GM23338 (cell line): ENCODE measurements around the gene BPIFB2. TPM values are rescaled to one million over a fixed set of nuclear protein-coding genes. Genes with fewer than 3 reads are reported as not detected.

Experiments
- ATAC-seq: fragments of 200-7000 bp; cut with Tn5 transposase; 3 replicates; pipeline ENCODE4 v1.9.1; 2020
- DNase-seq: peaks from one replicate; pipeline ENCODE4 v3.0.0-alpha.2; 2015; ENCODE audit warnings: low spot score
- H2AFZ ChIP-seq: fragments of 200-600 bp; sonication (generic); 2 replicates; pipeline ENCODE4 v1.8.0; 2016; ENCODE audit warnings: antibody characterized with exemption, mild to moderate bottlenecking, moderate library complexity
- H3F3A ChIP-seq: fragments of 200-600 bp; sonication (generic); replicated peaks from 2 replicates; pipeline ENCODE4 v1.8.0; 2017; ENCODE audit warnings: antibody characterized with exemption, mixed run types, low read depth
- H3K27ac ChIP-seq: fragments of 200-600 bp; sonication (generic); 2 replicates; pipeline ENCODE4 v1.6.1; 2016; ENCODE audit warnings: low read depth
- H3K27me3 ChIP-seq: fragments of 200-600 bp; sonication (generic); 2 replicates; pipeline ENCODE4 v1.8.0; 2016; ENCODE audit warnings: mild to moderate bottlenecking, mixed run types, moderate library complexity; ENCODE audit not compliant: insufficient read depth
- H3K36me3 ChIP-seq: fragments of 200-600 bp; sonication (generic); 2 replicates; pipeline ENCODE4 v1.8.0; 2016; ENCODE audit warnings: mild to moderate bottlenecking; ENCODE audit not compliant: insufficient read depth
- H3K4me1 ChIP-seq: fragments of 200-600 bp; sonication (generic); 2 replicates; pipeline ENCODE4 v1.8.0; 2016; ENCODE audit warnings: mild to moderate bottlenecking, moderate library complexity; ENCODE audit not compliant: insufficient read depth
- H3K4me2 ChIP-seq: fragments of 200-600 bp; sonication (generic); 2 replicates; pipeline ENCODE4 v1.7.1; 2017; ENCODE audit warnings: mixed run types
- H3K4me3 ChIP-seq: fragments of 200-600 bp; sonication (generic); 2 replicates; pipeline ENCODE4 v1.6.1; 2016; ENCODE audit warnings: mixed run types
- H3K79me2 ChIP-seq: fragments of 200-600 bp; sonication (generic); replicated peaks from 2 replicates; pipeline ENCODE4 v1.8.0; 2017; ENCODE audit warnings: mild to moderate bottlenecking; ENCODE audit not compliant: insufficient read depth
- H3K9me2 ChIP-seq: fragments of 200-600 bp; sonication (generic); 2 replicates; pipeline ENCODE4 v1.8.0; 2017; ENCODE audit not compliant: insufficient read depth
- H4K20me1 ChIP-seq: fragments of 200-600 bp; sonication (generic); replicated peaks from 2 replicates; pipeline ENCODE4 v1.8.0; 2017; ENCODE audit warnings: mild to moderate bottlenecking; ENCODE audit not compliant: insufficient read depth
- H3K27ac Mint-ChIP-seq: 2 replicates; pipeline ENCODE4 v1.8.0; 2020; ENCODE audit warnings: inconsistent platforms, mild to moderate bottlenecking, moderate library complexity, mixed read lengths
- H3K27me3 Mint-ChIP-seq: 3 replicates; pipeline ENCODE4 v1.8.0; 2022; ENCODE audit warnings: low read depth, mild to moderate bottlenecking, moderate library complexity, mixed read lengths, inconsistent platforms; ENCODE audit not compliant: insufficient read depth, poor library complexity
- H3K36me3 Mint-ChIP-seq: 3 replicates; pipeline ENCODE4 v1.8.0; 2021; ENCODE audit warnings: low read depth, mild to moderate bottlenecking, inconsistent platforms, moderate library complexity, mixed read lengths
- H3K4me1 Mint-ChIP-seq: 3 replicates; pipeline ENCODE4 v1.8.0; 2020; ENCODE audit warnings: mild to moderate bottlenecking, inconsistent platforms, mixed read lengths
- H3K4me3 Mint-ChIP-seq: 3 replicates; pipeline ENCODE4 v1.8.0; 2021; ENCODE audit warnings: moderate library complexity, mild to moderate bottlenecking, inconsistent platforms, mixed read lengths
- H3K9me3 Mint-ChIP-seq: 3 replicates; pipeline ENCODE4 v1.8.0; 2020; ENCODE audit warnings: moderate library complexity, mild to moderate bottlenecking, inconsistent platforms, mixed read lengths
- CREB1 ChIP-seq: fragments of 250-450 bp; sonication (Bioruptor Pico); IDR thresholded peaks from 2 replicates; pipeline ENCODE4 v1.5.0; 2020; ENCODE audit warnings: low read depth, mild to moderate bottlenecking, moderate library complexity
- CTCF ChIP-seq, 2 experiments: fragments of 200-600 bp in 1 of 2; sonication (generic) in 1 of 2; conservative IDR thresholded peaks; 2 replicates each; pipeline versions ENCODE4 v1.5.1 to v1.6.1; 2016 to 2017; ENCODE audit warnings: antibody characterized with exemption in 2 of 2, low read depth in 2 of 2, mild to moderate bottlenecking in 2 of 2, moderate library complexity in 1 of 2
- ETS1 ChIP-seq: IDR thresholded peaks from 2 replicates; pipeline ENCODE4 v1.6.1; 2016; ENCODE audit warnings: antibody characterized with exemption
- EZH2 ChIP-seq: fragments of 200-600 bp; sonication (generic); IDR thresholded peaks from one replicate; pipeline ENCODE4 v1.8.0; 2017; ENCODE audit warnings: antibody characterized with exemption, mild to moderate bottlenecking, low read depth; ENCODE audit not compliant: unreplicated experiment
- EZH2phosphoT487 ChIP-seq: fragments of 200-600 bp; sonication (generic); IDR thresholded peaks from one replicate; pipeline ENCODE4 v1.8.1; 2018; ENCODE audit warnings: antibody characterized with exemption; ENCODE audit not compliant: unreplicated experiment
- JUNB ChIP-seq: IDR thresholded peaks from one replicate; pipeline ENCODE4 v1.6.1; 2016; ENCODE audit warnings: antibody characterized with exemption; ENCODE audit not compliant: unreplicated experiment
- NANOG ChIP-seq: IDR thresholded peaks from 2 replicates; pipeline ENCODE4 v1.6.1; 2016; ENCODE audit warnings: antibody characterized with exemption, borderline replicate concordance
- POLR2AphosphoS5 ChIP-seq: IDR thresholded peaks from 2 replicates; pipeline ENCODE4 v1.6.1; 2016; ENCODE audit warnings: antibody characterized with exemption, low read depth
- REST ChIP-seq: IDR thresholded peaks from one replicate; pipeline ENCODE4 v1.6.1; 2018; ENCODE audit warnings: antibody characterized with exemption; ENCODE audit not compliant: unreplicated experiment
- STAT1 ChIP-seq: IDR thresholded peaks from one replicate; pipeline ENCODE4 v1.6.1; 2016; ENCODE audit warnings: antibody characterized with exemption; ENCODE audit not compliant: unreplicated experiment
- ZNF114 ChIP-seq: fragments of 250-450 bp; sonication (Bioruptor Pico); IDR thresholded peaks from 2 replicates; pipeline ENCODE4 v1.5.0; 2020; ENCODE audit warnings: mild to moderate bottlenecking, moderate library complexity
- ZNF331 ChIP-seq: fragments of 250-450 bp; sonication (Bioruptor Pico); IDR thresholded peaks from 2 replicates; pipeline ENCODE4 v1.5.0; 2020; ENCODE audit warnings: low read depth, mild to moderate bottlenecking, moderate library complexity
- ZNF462 ChIP-seq: fragments of 250-450 bp; sonication (Bioruptor Pico); IDR thresholded peaks from 2 replicates; pipeline ENCODE4 v1.5.0; 2020; ENCODE audit warnings: mild to moderate bottlenecking, moderate library complexity
- polyA plus RNA-seq: library from polyadenylated mRNA; unstranded; fragments of >200 nt; fragmentation: Nextera tagmentation; extraction: Ambion mirVana; gene quantifications from 2 replicates; pipeline ENCODE4 v1.2.1, GENCODE V29; 2016
- total RNA-seq: library from RNA; depleted of rRNA; stranded (reverse); fragments of >200 nt; shearing (Covaris generic); gene quantifications from 2 replicates; pipeline ENCODE4 v1.2.3, GENCODE V29; 2014

Gene BPIFB2
- total and polyA plus RNA-seq, 2 experiments from 2014 or later, result not detected

- no peaks in the 10 kb centered on the region for H4K20me1 ChIP-seq
- no peaks in the 10 kb centered on the region for H3K79me2 ChIP-seq
- no peaks in the 10 kb centered on the region; the same call in 2 of the 3 replicates for H3K9me3 Mint-ChIP-seq
- no peak overlapping the region for H3K4me2 ChIP-seq
- no peak overlapping the region for H3K4me3 Mint-ChIP-seq
- H3F3A ChIP-seq, result 0 out of 2 replicates have a peak, but pooled peaks cover 3% of the 10 kb centered on the region
- no peak for DNase-seq
- no peak overlapping the region for H3K4me3 ChIP-seq
- peaks cover 2% of the 10 kb centered on the region; the same call in 2 of the 3 replicates for H3K4me1 Mint-ChIP-seq
- H3K27me3 Mint-ChIP-seq, result peaks cover 12% of the 10 kb centered on the region
- ATAC-seq, result no peak
- H3K36me3 ChIP-seq, result no peaks in the 10 kb centered on the region
- H3K36me3 Mint-ChIP-seq, result no peaks in the 10 kb centered on the region
- no peaks in the 10 kb centered on the region for H3K27me3 ChIP-seq
- no peak overlapping the region for H3K27ac Mint-ChIP-seq
- no peak for TF ChIP-seq CTCF (conservative IDR thresholded peaks at IDR 0.05; ENCODE audit: low read depth in 2 of 2)
- TF ChIP-seq EZH2phosphoT487, result no peak
- TF ChIP-seq ZNF462, result no peak
- TF ChIP-seq JUNB, result no peak
- no peak for TF ChIP-seq ZNF331
- TF ChIP-seq POLR2AphosphoS5, result no peak
- no peak for TF ChIP-seq STAT1
- no peak for TF ChIP-seq ETS1
- no peak for TF ChIP-seq ZNF114 (CRISPR knock-in tag)
- no peak for TF ChIP-seq CREB1
- TF ChIP-seq EZH2, result no peak
- TF ChIP-seq NANOG, result no peak
- TF ChIP-seq REST, result no peak
- no peaks in the 10 kb centered on the region for H3K9me2 ChIP-seq
- H2AFZ ChIP-seq, result no peak overlapping the region
- peaks cover 17% of the 10 kb centered on the region for H3K4me1 ChIP-seq
- H3K27ac ChIP-seq, result no peak overlapping the region
These were observed 38.8 kb upstream of the BPIFB2 start for GRCh38 chr20:32968478-32969241.
